ENCODE results near the gene NKIRAS1. TPM values are rescaled to one million over a fixed set of nuclear protein-coding genes. Genes with fewer than 3 reads are reported as not detected.
"Not testable (repeated sequence)": the region's sequence is repeated elsewhere in the genome, so short reads cannot be mapped to it uniquely, and the experiment has no call there.

The NKIRAS1 gene
- total and polyA plus RNA-seq, 2 donors (not counting 1 experiment from before 2014, with no cell fraction given), result 1.6 to 4.7 TPM

DNA sequence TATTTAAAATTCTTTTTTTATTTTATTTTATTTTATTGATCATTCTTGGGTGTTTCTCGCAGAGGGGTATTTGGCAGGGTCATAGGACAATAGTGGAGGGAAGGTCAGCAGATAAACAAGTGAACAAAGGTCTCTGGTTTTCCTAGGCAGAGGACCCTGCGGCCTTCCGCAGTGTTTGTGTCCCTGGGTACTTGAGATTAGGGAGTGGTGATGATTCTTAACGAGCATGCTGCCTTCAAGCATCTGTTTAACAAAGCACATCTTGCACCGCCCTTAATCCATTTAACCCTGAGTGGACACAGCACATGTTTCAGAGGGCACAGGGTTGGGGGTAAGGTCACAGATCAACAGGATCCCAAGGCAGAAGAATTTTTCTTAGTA lies 46.1 kb downstream of the NKIRAS1 start:
- H2AFZ ChIP-seq (ENCODE audit: insufficient read depth, low read depth, low read length, poor library complexity, severe bottlenecking); H3K9me3 Mint-ChIP-seq (ENCODE audit: insufficient read depth); H3K4me1 ChIP-seq (ENCODE audit: control insufficient read depth in 2 of 2, insufficient read depth in 2 of 2, low read length in 2 of 2); H3K27ac ChIP-seq (ENCODE audit: low read length in 2 of 2); ATAC-seq (ENCODE audit: low read depth); H3K9ac ChIP-seq (ENCODE audit: low read length); H3K27me3 ChIP-seq (replicated peaks in 1 of 4; ENCODE audit: control extremely low read depth in 1 of 4, control insufficient read depth in 3 of 4, insufficient read depth in 4 of 4, low read length in 3 of 4); H3K4me2 ChIP-seq (replicated peaks; ENCODE audit: low read depth, low read length, poor library complexity, severe bottlenecking); H3K36me3 ChIP-seq (replicated peaks in 1 of 2; ENCODE audit: control extremely low read depth in 1 of 2, control insufficient read depth in 1 of 2, extremely low read depth in 1 of 2, insufficient read depth in 2 of 2, low read length in 1 of 2); H3K4me3 Mint-ChIP-seq; DNase-seq; H3K4me3 ChIP-seq (ENCODE audit: control extremely low read depth in 1 of 5, extremely low read depth in 1 of 5, insufficient read depth in 1 of 5, low read depth in 2 of 5, low read length in 4 of 5); H3K27ac Mint-ChIP-seq; H3K27me3 Mint-ChIP-seq; H3K9me3 ChIP-seq (ENCODE audit: control extremely low read depth in 1 of 3, control insufficient read depth in 2 of 3, insufficient read depth in 1 of 3, low read length in 2 of 3): not testable (repeated sequence)
- Histone ChIP-seq H3K79me2 (ENCODE audit: control insufficient read depth, insufficient read depth, low read length) (peaks cover 63% of the 10 kb centered on the region), H4K20me1 (ENCODE audit: control insufficient read depth, insufficient read depth, low read length, poor library complexity, severe bottlenecking) (peaks cover 40% of the 10 kb centered on the region)
- intact Hi-C loops (cut with micrococcal nuclease), result loop anchor here (10.0 kb wide), 1 partner anchor 1306 kb away; no protein-coding TSS in a partner anchor
- WGBS (ENCODE audit: insufficient coverage), result no CpG with 5 or more reads among the region's 5 CpGs
- ChIA-PET POLR2A (interaction anchor here (0.5 kb wide), 1 partner anchor 648 kb away, joined by 3 read pairs; no protein-coding TSS in a partner anchor), CTCF (interaction anchor here (1.5 kb wide), 1 partner anchor 12 kb away, joined by 3 read pairs; no protein-coding TSS in a partner anchor)
- peaks cover 31% of the 10 kb centered on the region for H3K4me1 Mint-ChIP-seq

DNA sequence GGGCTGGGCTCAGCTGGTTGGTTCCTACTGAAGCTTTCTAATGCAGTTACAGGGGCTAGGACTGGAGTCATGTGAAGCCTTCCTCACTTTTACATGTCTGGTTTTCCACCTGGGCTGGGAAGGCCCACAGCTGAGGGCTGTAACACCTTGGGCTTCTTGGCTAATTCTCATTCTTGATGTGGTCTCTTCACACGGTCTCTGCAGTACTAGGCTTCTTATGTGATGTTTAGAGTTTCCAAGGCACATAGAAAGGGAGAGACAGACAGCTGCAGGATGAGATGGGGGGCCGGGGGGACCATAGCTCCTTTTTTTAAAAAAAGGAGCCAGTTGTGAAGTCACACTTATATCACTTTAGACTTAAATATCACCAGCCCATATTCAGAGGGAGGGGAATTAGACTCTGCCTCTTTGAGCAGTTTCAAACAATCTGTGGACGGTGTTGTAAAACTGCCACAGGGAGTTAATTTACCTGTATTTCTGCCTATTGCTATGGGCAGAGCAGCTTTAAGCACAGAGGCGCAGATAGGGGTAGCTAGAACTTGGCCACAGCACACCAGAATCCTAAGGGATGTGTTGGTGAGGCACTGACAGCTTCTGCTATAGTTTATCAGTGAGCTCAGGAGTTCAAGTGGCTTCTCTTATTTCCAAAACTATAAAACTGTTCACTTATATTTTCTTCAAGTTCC lies 46.7 kb downstream of the NKIRAS1 start:
- H3K9me3 ChIP-seq (ENCODE audit: control extremely low read depth in 1 of 3, control insufficient read depth in 2 of 3, insufficient read depth in 1 of 3, low read length in 2 of 3), result no peaks in the 10 kb centered on the region
- H4K20me1 ChIP-seq (ENCODE audit: control insufficient read depth, insufficient read depth, low read length, poor library complexity, severe bottlenecking), result peaks cover 45% of the 10 kb centered on the region
- Mint-ChIP-seq H3K4me3 (no peak overlapping the region), H3K9me3 (ENCODE audit: insufficient read depth) (no peaks in the 10 kb centered on the region), H3K27ac (no peak overlapping the region), H3K27me3 (no peaks in the 10 kb centered on the region), H3K4me1 (peaks cover 32% of the 10 kb centered on the region)
- H3K27me3 ChIP-seq (replicated peaks in 1 of 4; ENCODE audit: control extremely low read depth in 1 of 4, control insufficient read depth in 3 of 4, insufficient read depth in 4 of 4, low read length in 3 of 4), result no peaks in the 10 kb centered on the region
- H3K9ac ChIP-seq (ENCODE audit: low read length), result no peak overlapping the region
- H3K36me3 ChIP-seq (replicated peaks in 1 of 2; ENCODE audit: control extremely low read depth in 1 of 2, control insufficient read depth in 1 of 2, extremely low read depth in 1 of 2, insufficient read depth in 2 of 2, low read length in 1 of 2), result no peaks in the 10 kb centered on the region
- peaks cover 68% of the 10 kb centered on the region for H3K79me2 ChIP-seq (ENCODE audit: control insufficient read depth, insufficient read depth, low read length)
- H3K4me2 ChIP-seq (replicated peaks; ENCODE audit: low read depth, low read length, poor library complexity, severe bottlenecking), result no peak overlapping the region
- no peak for TF ChIP-seq EZH2 (IDR thresholded peaks at IDR 0.05; ENCODE audit: borderline replicate concordance, insufficient read depth, low read depth, low read length, poor library complexity, severe bottlenecking)
- TF ChIP-seq, protein P1, sequence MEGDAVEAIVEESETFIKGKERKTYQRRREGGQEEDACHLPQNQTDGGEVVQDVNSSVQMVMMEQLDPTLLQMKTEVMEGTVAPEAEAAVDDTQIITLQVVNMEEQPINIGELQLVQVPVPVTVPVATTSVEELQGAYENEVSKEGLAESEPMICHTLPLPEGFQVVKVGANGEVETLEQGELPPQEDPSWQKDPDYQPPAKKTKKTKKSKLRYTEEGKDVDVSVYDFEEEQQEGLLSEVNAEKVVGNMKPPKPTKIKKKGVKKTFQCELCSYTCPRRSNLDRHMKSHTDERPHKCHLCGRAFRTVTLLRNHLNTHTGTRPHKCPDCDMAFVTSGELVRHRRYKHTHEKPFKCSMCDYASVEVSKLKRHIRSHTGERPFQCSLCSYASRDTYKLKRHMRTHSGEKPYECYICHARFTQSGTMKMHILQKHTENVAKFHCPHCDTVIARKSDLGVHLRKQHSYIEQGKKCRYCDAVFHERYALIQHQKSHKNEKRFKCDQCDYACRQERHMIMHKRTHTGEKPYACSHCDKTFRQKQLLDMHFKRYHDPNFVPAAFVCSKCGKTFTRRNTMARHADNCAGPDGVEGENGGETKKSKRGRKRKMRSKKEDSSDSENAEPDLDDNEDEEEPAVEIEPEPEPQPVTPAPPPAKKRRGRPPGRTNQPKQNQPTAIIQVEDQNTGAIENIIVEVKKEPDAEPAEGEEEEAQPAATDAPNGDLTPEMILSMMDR (IDR thresholded peaks at IDR 0.05), result no peak
- POLR2A ChIA-PET, result interaction anchor here (0.5 kb wide), 1 partner anchor 647 kb away, joined by 3 read pairs; no protein-coding TSS in a partner anchor
- ATAC-seq (ENCODE audit: low read depth) (no peak), DNase-seq (no peak)
- H3K4me3 ChIP-seq (ENCODE audit: control extremely low read depth in 1 of 5, extremely low read depth in 1 of 5, insufficient read depth in 1 of 5, low read depth in 2 of 5, low read length in 4 of 5), result no peak overlapping the region
- CTCF ChIA-PET, result interaction anchor here (1.5 kb wide), 1 partner anchor 13 kb away, joined by 3 read pairs; no protein-coding TSS in a partner anchor
- H3K4me1 ChIP-seq (ENCODE audit: control insufficient read depth in 2 of 2, insufficient read depth in 2 of 2, low read length in 2 of 2), result peaks cover 7 to 10% of the 10 kb centered on the region in 2 donors
- intact Hi-C loops (cut with micrococcal nuclease), result loop anchor here (10.0 kb wide), 1 partner anchor 1305 kb away; no protein-coding TSS in a partner anchor
- whole genome bisulfite sequencing (ENCODE audit: insufficient coverage), result 75% methylated on average over 1 of the region's 4 CpGs
- H3K27ac ChIP-seq (ENCODE audit: low read length in 2 of 2), result no peak overlapping the region
- H2AFZ ChIP-seq (ENCODE audit: insufficient read depth, low read depth, low read length, poor library complexity, severe bottlenecking), result no peak overlapping the region

Data from B cell (primary cell).